ENCODE results near the gene BRF1. TPM values are rescaled to one million over a fixed set of nuclear protein-coding genes. Genes with fewer than 3 reads are reported as not detected.
A peak's percentile ranks its signal among the peaks of the same experiment; 100 is the strongest.
"Not testable (repeated sequence)": the region's sequence is repeated elsewhere in the genome, so short reads cannot be mapped to it uniquely, and the experiment has no call there.

Gene BRF1
- total and polyA plus RNA-seq, 2 experiments from 2014 or later = 23.6 to 35.9 TPM

- no peak for TF ChIP-seq CTCF (IDR thresholded peaks at IDR 0.05; ENCODE audit: poor library complexity)
- no peak for TF ChIP-seq EZH2phosphoT487 (IDR thresholded peaks at IDR 0.05; ENCODE audit: low read depth, severe bottlenecking, unreplicated experiment)
- no peak for TF ChIP-seq EZH2 (IDR thresholded peaks at IDR 0.05; ENCODE audit: borderline replicate concordance)
- H3K4me3 ChIP-seq = no peak overlapping the region
- DNase-seq (ENCODE audit: low spot score) = no peak
- no peak overlapping the region for H2AFZ ChIP-seq
- peak overlapping the region; percentile 48 for H3K27ac ChIP-seq
- no peaks in the 10 kb centered on the region for H3K27me3 ChIP-seq
- no peaks in the 10 kb centered on the region for H3K9me2 ChIP-seq (replicated peaks; ENCODE audit: insufficient read depth)
- no peaks in the 10 kb centered on the region for H3K36me3 ChIP-seq (replicated peaks; ENCODE audit: insufficient read depth, low read depth)
- 74% methylated on average over 9 of the region's 9 CpGs for WGBS (ENCODE audit: low lambda C conversion rate, missing lambda C conversion rate)
- H3K9me3 ChIP-seq (ENCODE audit: low read depth) = no peaks in the 10 kb centered on the region
- no peak overlapping the region for H3K4me2 ChIP-seq
- H4K20me1 ChIP-seq (ENCODE audit: insufficient read depth, poor library complexity, severe bottlenecking) = no peaks in the 10 kb centered on the region
- no peaks in the 10 kb centered on the region for H3K4me1 ChIP-seq (ENCODE audit: insufficient read depth)
- no peaks in the 10 kb centered on the region for H3K79me2 ChIP-seq
These were observed 5.0 kb upstream of the BRF1 start for GRCh38 chr14:105305791-105306190.

- Histone ChIP-seq H3K36me3 (replicated peaks; ENCODE audit: insufficient read depth, low read depth) (no peaks in the 10 kb centered on the region), H3K4me1 (ENCODE audit: insufficient read depth) (no peaks in the 10 kb centered on the region), H3K79me2 (no peaks in the 10 kb centered on the region), H4K20me1 (ENCODE audit: insufficient read depth, poor library complexity, severe bottlenecking) (no peaks in the 10 kb centered on the region), H2AFZ (no peak overlapping the region), H3K9me3 (ENCODE audit: low read depth) (no peaks in the 10 kb centered on the region), H3K27ac (peak overlapping the region; percentile 48), H3K4me2 (no peak overlapping the region), H3K27me3 (no peaks in the 10 kb centered on the region), H3K4me3 (no peak overlapping the region), H3K9me2 (replicated peaks; ENCODE audit: insufficient read depth) (no peaks in the 10 kb centered on the region)
- TF ChIP-seq EZH2phosphoT487 (IDR thresholded peaks at IDR 0.05; ENCODE audit: low read depth, severe bottlenecking, unreplicated experiment) = no peak
- no peak for TF ChIP-seq EZH2 (IDR thresholded peaks at IDR 0.05; ENCODE audit: borderline replicate concordance)
- TF ChIP-seq CTCF (IDR thresholded peaks at IDR 0.05; ENCODE audit: poor library complexity) = no peak
- no peak for DNase-seq (ENCODE audit: low spot score)
- 88% methylated on average over 9 of the region's 9 CpGs for WGBS (ENCODE audit: low lambda C conversion rate, missing lambda C conversion rate)
These were observed 4.5 kb upstream of the BRF1 start for GRCh38 chr14:105305345-105305744.

GRCh38 chr14:105304565-105304964, 3.8 kb upstream of the BRF1 start:
- no peaks in the 10 kb centered on the region for H3K4me1 ChIP-seq (ENCODE audit: insufficient read depth)
- H3K4me3 ChIP-seq = no peak overlapping the region
- 82% methylated on average over 9 of the region's 9 CpGs for WGBS (ENCODE audit: low lambda C conversion rate, missing lambda C conversion rate)
- no peak overlapping the region for H2AFZ ChIP-seq
- no peaks in the 10 kb centered on the region for H3K9me2 ChIP-seq (replicated peaks; ENCODE audit: insufficient read depth)
- no peaks in the 10 kb centered on the region for H3K27me3 ChIP-seq
- H3K27ac ChIP-seq = no peak overlapping the region
- no peaks in the 10 kb centered on the region for H3K36me3 ChIP-seq (replicated peaks; ENCODE audit: insufficient read depth, low read depth)
- H3K9me3 ChIP-seq (ENCODE audit: low read depth) = no peaks in the 10 kb centered on the region
- TF ChIP-seq EZH2phosphoT487 (IDR thresholded peaks at IDR 0.05; ENCODE audit: low read depth, severe bottlenecking, unreplicated experiment) = no peak
- TF ChIP-seq EZH2 (IDR thresholded peaks at IDR 0.05; ENCODE audit: borderline replicate concordance) = no peak
- no peak for TF ChIP-seq CTCF (IDR thresholded peaks at IDR 0.05; ENCODE audit: poor library complexity)
- H3K4me2 ChIP-seq = no peak overlapping the region
- DNase-seq (ENCODE audit: low spot score) = no peak
- peaks cover 4% of the 10 kb centered on the region for H4K20me1 ChIP-seq (ENCODE audit: insufficient read depth, poor library complexity, severe bottlenecking)
- H3K79me2 ChIP-seq = peaks cover 6% of the 10 kb centered on the region

GRCh38 chr14:105303949-105304348, 3.1 kb upstream of the BRF1 start:
- H3K4me1 ChIP-seq (ENCODE audit: insufficient read depth) = peaks cover 5% of the 10 kb centered on the region
- no peak for DNase-seq (ENCODE audit: low spot score)
- no peaks in the 10 kb centered on the region for H3K27me3 ChIP-seq
- H4K20me1 ChIP-seq (ENCODE audit: insufficient read depth, poor library complexity, severe bottlenecking) = peaks cover 10% of the 10 kb centered on the region
- H3K27ac ChIP-seq = no peak overlapping the region
- no peak for TF ChIP-seq EZH2phosphoT487 (IDR thresholded peaks at IDR 0.05; ENCODE audit: low read depth, severe bottlenecking, unreplicated experiment)
- TF ChIP-seq EZH2 (IDR thresholded peaks at IDR 0.05; ENCODE audit: borderline replicate concordance) = no peak
- no peak for TF ChIP-seq CTCF (IDR thresholded peaks at IDR 0.05; ENCODE audit: poor library complexity)
- no peaks in the 10 kb centered on the region for H3K36me3 ChIP-seq (replicated peaks; ENCODE audit: insufficient read depth, low read depth)
- H2AFZ ChIP-seq = no peak overlapping the region
- H3K4me3 ChIP-seq = no peak overlapping the region
- H3K79me2 ChIP-seq = peaks cover 13% of the 10 kb centered on the region
- no peaks in the 10 kb centered on the region for H3K9me2 ChIP-seq (replicated peaks; ENCODE audit: insufficient read depth)
- H3K9me3 ChIP-seq (ENCODE audit: low read depth) = no peaks in the 10 kb centered on the region
- H3K4me2 ChIP-seq = no peak overlapping the region
- WGBS (ENCODE audit: low lambda C conversion rate, missing lambda C conversion rate) = 77% methylated on average over 6 of the region's 6 CpGs

GRCh38 chr14:105301915-105302249, 1.1 kb upstream of the BRF1 start:
- H3K27me3 ChIP-seq; H3K4me1 ChIP-seq (ENCODE audit: insufficient read depth); H3K9me2 ChIP-seq (replicated peaks; ENCODE audit: insufficient read depth); H3K9me3 ChIP-seq (ENCODE audit: low read depth); H3K36me3 ChIP-seq (replicated peaks; ENCODE audit: insufficient read depth, low read depth); DNase-seq (ENCODE audit: low spot score): not testable (repeated sequence)
- H3K4me3 ChIP-seq = peak overlapping the region; percentile 31
- peaks cover 13% of the 10 kb centered on the region for H4K20me1 ChIP-seq (ENCODE audit: insufficient read depth, poor library complexity, severe bottlenecking)
- peak overlapping the region; percentile 95 for H3K4me2 ChIP-seq
- H2AFZ ChIP-seq = peak overlapping the region; percentile 76
- WGBS (ENCODE audit: low lambda C conversion rate, missing lambda C conversion rate) = 56% methylated on average over 10 of the region's 11 CpGs
- peak overlapping the region; percentile 24 for H3K27ac ChIP-seq
- H3K79me2 ChIP-seq = peaks cover 33% of the 10 kb centered on the region

All from hepatocyte (in vitro differentiated cells).